Neural cell (in vitro differentiated cells): Measurements from ENCODE around the gene ATP6AP2.

Source experiments
- CTCF ChIP-seq: fragments of 450-650 bp; IDR thresholded peaks from 2 replicates; pipeline ENCODE4 v1.5.1; 2014; ENCODE audit warnings: antibody characterized with exemption, mild to moderate bottlenecking, moderate library complexity; ENCODE audit not compliant: poor library complexity, severe bottlenecking
- EP300 ChIP-seq: fragments of 450-650 bp; conservative IDR thresholded peaks from 2 replicates; pipeline ENCODE4 v1.6.1; 2014; ENCODE audit warnings: antibody characterized with exemption, mild to moderate bottlenecking, moderate library complexity; ENCODE audit not compliant: poor library complexity, severe bottlenecking
- EZH2 ChIP-seq: fragments of 200-600, 300-800 bp; shearing (Covaris generic), sonication (generic); IDR thresholded peaks from 2 replicates; pipeline ENCODE4 v1.6.1; 2014; ENCODE audit warnings: antibody characterized with exemption, low read length, borderline replicate concordance, mild to moderate bottlenecking; ENCODE audit not compliant: insufficient read depth, poor library complexity, severe bottlenecking
- MXI1 ChIP-seq: fragments of 450-650 bp; conservative IDR thresholded peaks from 2 replicates; pipeline ENCODE4 v1.6.1; 2014; ENCODE audit warnings: antibody characterized with exemption, mild to moderate bottlenecking; ENCODE audit not compliant: poor library complexity, severe bottlenecking
- POLR2AphosphoS5 ChIP-seq: IDR thresholded peaks from 2 replicates; pipeline ENCODE4 v1.6.1; 2012
- RAD21 ChIP-seq: fragments of 450-650 bp; conservative IDR thresholded peaks from 2 replicates; pipeline ENCODE4 v1.6.1; 2014; ENCODE audit warnings: antibody characterized with exemption, mild to moderate bottlenecking, moderate library complexity
- REST ChIP-seq: IDR thresholded peaks from 2 replicates; pipeline ENCODE4 v1.6.1; 2012; ENCODE audit warnings: borderline replicate concordance
- SMC3 ChIP-seq: fragments of 450-650 bp; conservative IDR thresholded peaks from 2 replicates; pipeline ENCODE4 v1.6.1; 2014; ENCODE audit warnings: antibody characterized with exemption, mild to moderate bottlenecking, moderate library complexity; ENCODE audit not compliant: poor library complexity
- TAF1 ChIP-seq: IDR thresholded peaks from 2 replicates; pipeline ENCODE4 v1.6.1; 2012; ENCODE audit warnings: low read depth

- TF ChIP-seq EZH2 (no peak), CTCF (no peak), TAF1 (no peak), SMC3 (no peak), POLR2AphosphoS5 (no peak), REST (no peak), RAD21 (no peak), EP300 (no peak), MXI1 (no peak)
Measured at GRCh38 chrX:40623139-40623536, 42.4 kb downstream of the ATP6AP2 start, which contains the start of gene MPC1L.
